ENCODE results near the gene CD83.

The CD83 gene

GRCh38 chr6:14094721-14095120 lies 22.9 kb upstream of the CD83 start:
- Mint-ChIP-seq H3K4me1 (no peaks in the 10 kb centered on the region), H3K27ac (no peak overlapping the region), H3K4me3 (no peak overlapping the region), H3K27me3 (ENCODE audit: low read depth) (peaks cover 8% of the 10 kb centered on the region), H3K36me3 (ENCODE audit: low read depth) (no peaks in the 10 kb centered on the region), H3K9me3 (no peaks in the 10 kb centered on the region)
- TF ChIP-seq, protein P1, sequence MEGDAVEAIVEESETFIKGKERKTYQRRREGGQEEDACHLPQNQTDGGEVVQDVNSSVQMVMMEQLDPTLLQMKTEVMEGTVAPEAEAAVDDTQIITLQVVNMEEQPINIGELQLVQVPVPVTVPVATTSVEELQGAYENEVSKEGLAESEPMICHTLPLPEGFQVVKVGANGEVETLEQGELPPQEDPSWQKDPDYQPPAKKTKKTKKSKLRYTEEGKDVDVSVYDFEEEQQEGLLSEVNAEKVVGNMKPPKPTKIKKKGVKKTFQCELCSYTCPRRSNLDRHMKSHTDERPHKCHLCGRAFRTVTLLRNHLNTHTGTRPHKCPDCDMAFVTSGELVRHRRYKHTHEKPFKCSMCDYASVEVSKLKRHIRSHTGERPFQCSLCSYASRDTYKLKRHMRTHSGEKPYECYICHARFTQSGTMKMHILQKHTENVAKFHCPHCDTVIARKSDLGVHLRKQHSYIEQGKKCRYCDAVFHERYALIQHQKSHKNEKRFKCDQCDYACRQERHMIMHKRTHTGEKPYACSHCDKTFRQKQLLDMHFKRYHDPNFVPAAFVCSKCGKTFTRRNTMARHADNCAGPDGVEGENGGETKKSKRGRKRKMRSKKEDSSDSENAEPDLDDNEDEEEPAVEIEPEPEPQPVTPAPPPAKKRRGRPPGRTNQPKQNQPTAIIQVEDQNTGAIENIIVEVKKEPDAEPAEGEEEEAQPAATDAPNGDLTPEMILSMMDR (IDR thresholded peaks at IDR 0.05; ENCODE audit: unreplicated experiment in 3 of 3) = no peak

DNA sequence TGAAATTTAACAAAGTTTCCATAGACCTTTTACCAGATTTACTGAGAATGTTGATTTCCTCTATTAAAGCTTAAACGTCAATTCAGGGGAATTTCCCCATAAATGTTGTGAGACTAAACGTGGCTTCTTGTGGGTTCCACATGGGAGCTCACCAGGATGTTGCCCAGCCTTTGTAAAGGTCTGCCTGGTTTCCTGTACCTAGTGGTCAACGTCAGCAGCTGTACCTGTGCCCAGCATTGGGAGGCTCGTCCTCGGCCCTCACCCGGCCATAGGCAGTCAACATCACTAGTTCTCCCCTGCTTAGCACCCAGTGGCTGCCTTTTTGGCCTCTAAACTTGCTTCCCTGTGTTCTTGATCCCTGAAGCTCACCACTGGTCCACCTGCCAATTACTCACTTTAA lies 22.1 kb upstream of the CD83 start:
- Mint-ChIP-seq H3K27me3 (ENCODE audit: low read depth) (peaks cover 5% of the 10 kb centered on the region), H3K27ac (no peak overlapping the region), H3K36me3 (ENCODE audit: low read depth) (no peaks in the 10 kb centered on the region), H3K9me3 (no peaks in the 10 kb centered on the region), H3K4me1 (no peaks in the 10 kb centered on the region), H3K4me3 (no peak overlapping the region)
- TF ChIP-seq, protein P1 (IDR thresholded peaks at IDR 0.05; ENCODE audit: unreplicated experiment in 3 of 3) = no peak

DNA sequence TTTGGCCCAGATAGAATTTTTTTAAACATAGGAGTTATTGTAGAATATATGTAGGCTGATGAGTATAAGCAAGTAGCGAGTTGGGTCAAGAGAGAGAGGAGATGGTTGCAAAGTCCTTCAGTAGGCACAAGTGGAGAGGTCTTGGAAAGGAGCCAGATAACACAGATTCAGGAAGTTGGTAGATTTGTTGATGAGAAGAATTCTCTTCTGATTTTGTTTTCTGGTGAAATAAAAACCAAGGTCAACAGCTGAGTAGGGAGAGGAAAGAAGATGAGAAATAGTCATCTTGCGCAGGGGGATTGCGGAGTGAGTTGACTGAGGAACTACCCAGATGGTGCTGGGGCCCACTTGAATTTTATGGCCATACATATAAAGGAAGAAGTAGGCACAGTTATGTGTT lies 17.4 kb upstream of the CD83 start:
- no peaks in the 10 kb centered on the region for H3K9me3 Mint-ChIP-seq
- H3K27ac Mint-ChIP-seq = no peak overlapping the region
- TF ChIP-seq, protein P1 (IDR thresholded peaks at IDR 0.05; ENCODE audit: unreplicated experiment in 3 of 3) = no peak
- H3K4me1 Mint-ChIP-seq = no peaks in the 10 kb centered on the region
- H3K4me3 Mint-ChIP-seq = no peak overlapping the region
- peaks cover 19% of the 10 kb centered on the region for H3K27me3 Mint-ChIP-seq (ENCODE audit: low read depth)
- no peaks in the 10 kb centered on the region for H3K36me3 Mint-ChIP-seq (ENCODE audit: low read depth)

- Mint-ChIP-seq H3K36me3 (ENCODE audit: low read depth) (no peaks in the 10 kb centered on the region), H3K9me3 (peaks cover 2% of the 10 kb centered on the region), H3K27me3 (ENCODE audit: low read depth) (peaks cover 24% of the 10 kb centered on the region), H3K4me3 (no peak overlapping the region), H3K27ac (no peak overlapping the region), H3K4me1 (no peaks in the 10 kb centered on the region)
- TF ChIP-seq, protein P1 (IDR thresholded peaks at IDR 0.05; ENCODE audit: unreplicated experiment in 3 of 3) = no peak
Observed at GRCh38 chr6:14100966-14101365, 16.6 kb upstream of the CD83 start.

DNA sequence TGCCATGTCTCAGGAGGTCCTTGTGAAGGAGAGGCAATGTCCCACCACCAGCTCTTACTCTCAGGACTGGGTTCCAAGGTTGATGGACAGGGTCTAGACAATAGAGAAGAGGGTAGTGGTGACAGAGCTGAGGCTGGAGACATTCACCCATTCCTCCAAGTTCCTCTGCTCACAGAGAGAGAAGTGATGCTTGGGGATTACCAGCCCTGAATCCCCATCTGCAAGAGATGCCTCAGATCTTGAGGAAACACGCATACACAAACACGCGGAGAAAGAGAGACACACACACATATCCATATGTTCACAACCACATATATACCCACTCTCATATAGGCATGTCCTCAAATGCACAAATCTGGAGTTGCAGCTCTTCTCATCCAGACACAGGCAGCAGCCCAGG lies 15.2 kb upstream of the CD83 start:
- Mint-ChIP-seq H3K4me1 (no peaks in the 10 kb centered on the region), H3K27me3 (ENCODE audit: low read depth) (peaks cover 24% of the 10 kb centered on the region), H3K36me3 (ENCODE audit: low read depth) (no peaks in the 10 kb centered on the region), H3K4me3 (no peak overlapping the region), H3K27ac (no peak overlapping the region), H3K9me3 (peaks cover 10% of the 10 kb centered on the region)
- TF ChIP-seq, protein P1 (IDR thresholded peaks at IDR 0.05; ENCODE audit: unreplicated experiment in 3 of 3) = no peak

GRCh38 chr6:14105547-14105946 lies 12.0 kb upstream of the CD83 start:
- Mint-ChIP-seq H3K27ac (no peak overlapping the region), H3K36me3 (ENCODE audit: low read depth) (no peaks in the 10 kb centered on the region), H3K27me3 (ENCODE audit: low read depth) (peaks cover 33% of the 10 kb centered on the region), H3K9me3 (peaks cover 14% of the 10 kb centered on the region), H3K4me1 (no peaks in the 10 kb centered on the region), H3K4me3 (no peak overlapping the region)
- TF ChIP-seq, protein P1 (IDR thresholded peaks at IDR 0.05; ENCODE audit: unreplicated experiment in 3 of 3) = no peak
